Measurements from ENCODE around the gene SRD5A3. TPM values are rescaled to one million over a fixed set of nuclear protein-coding genes. Genes with fewer than 3 reads are reported as not detected.

Gene SRD5A3
- total RNA-seq, 3 donors from 2014 or later, result 13.9 to 20.3 (median 14.4) TPM

DNA sequence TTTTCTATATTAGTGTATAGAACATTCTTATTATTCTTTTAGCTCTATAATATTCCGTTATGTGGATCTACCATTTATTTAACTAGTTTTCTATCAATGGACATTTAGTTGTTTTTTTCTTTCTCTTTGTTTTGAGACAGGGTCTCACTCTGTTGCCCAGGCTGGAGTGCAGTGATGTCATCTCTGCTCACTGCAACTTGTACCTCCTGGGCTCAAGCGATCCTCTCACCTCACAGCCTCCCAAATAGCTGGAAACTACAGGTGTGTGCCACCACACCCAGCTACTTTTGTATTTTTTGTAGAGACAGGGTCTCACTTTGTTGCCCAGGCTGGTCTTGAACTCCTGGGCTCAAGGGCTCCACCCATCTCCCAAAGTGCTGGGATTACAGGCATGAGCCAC lies 60.5 kb downstream of the SRD5A3 start:
- no peak overlapping the region for H3K27ac ChIP-seq
- H3K4me3 ChIP-seq, result no peak overlapping the region
- DNase-seq (ENCODE audit: low spot score in 2 of 2), result no peak
- H3K27me3 ChIP-seq, result no peaks in the 10 kb centered on the region
- intact Hi-C loops (cut with DNase I; ENCODE audit: low total_unique reads), result no loop called here
- no peaks in the 10 kb centered on the region for H3K4me1 ChIP-seq
- no peaks in the 10 kb centered on the region for H3K36me3 ChIP-seq
- TF ChIP-seq, protein P1, sequence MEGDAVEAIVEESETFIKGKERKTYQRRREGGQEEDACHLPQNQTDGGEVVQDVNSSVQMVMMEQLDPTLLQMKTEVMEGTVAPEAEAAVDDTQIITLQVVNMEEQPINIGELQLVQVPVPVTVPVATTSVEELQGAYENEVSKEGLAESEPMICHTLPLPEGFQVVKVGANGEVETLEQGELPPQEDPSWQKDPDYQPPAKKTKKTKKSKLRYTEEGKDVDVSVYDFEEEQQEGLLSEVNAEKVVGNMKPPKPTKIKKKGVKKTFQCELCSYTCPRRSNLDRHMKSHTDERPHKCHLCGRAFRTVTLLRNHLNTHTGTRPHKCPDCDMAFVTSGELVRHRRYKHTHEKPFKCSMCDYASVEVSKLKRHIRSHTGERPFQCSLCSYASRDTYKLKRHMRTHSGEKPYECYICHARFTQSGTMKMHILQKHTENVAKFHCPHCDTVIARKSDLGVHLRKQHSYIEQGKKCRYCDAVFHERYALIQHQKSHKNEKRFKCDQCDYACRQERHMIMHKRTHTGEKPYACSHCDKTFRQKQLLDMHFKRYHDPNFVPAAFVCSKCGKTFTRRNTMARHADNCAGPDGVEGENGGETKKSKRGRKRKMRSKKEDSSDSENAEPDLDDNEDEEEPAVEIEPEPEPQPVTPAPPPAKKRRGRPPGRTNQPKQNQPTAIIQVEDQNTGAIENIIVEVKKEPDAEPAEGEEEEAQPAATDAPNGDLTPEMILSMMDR (IDR thresholded peaks at IDR 0.05), result no peak
- H3K9me3 ChIP-seq, result no peaks in the 10 kb centered on the region

DNA sequence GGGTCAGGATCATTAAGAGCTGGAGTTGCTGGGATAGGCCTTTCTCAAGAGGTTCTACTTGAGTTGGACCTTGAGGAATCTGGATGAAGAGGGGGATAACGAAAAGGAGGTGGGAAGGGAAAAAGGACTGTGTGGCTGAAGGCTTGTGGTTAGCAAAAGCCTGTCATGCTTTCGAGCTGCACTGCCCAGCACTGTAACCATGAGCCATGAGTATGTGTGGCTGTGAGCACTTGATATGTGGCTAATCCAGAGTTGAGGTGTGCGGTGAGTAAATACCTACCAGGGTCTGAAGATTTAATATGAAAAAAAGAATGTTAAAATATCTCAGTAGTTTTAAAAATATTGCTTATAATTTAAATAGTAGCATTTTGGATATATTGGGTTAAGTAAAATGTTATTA lies 61.1 kb downstream of the SRD5A3 start:
- TF ChIP-seq, protein P1 (IDR thresholded peaks at IDR 0.05), result no peak
- TF ChIP-seq POLR2AphosphoS5 (IDR thresholded peaks at IDR 0.05) (no peak), POLR2A (IDR thresholded peaks at IDR 0.05) (no peak)
- H3K27ac ChIP-seq, result no peak overlapping the region
- H3K4me1 ChIP-seq, result no peaks in the 10 kb centered on the region
- intact Hi-C loops (cut with DNase I; ENCODE audit: low total_unique reads), result no loop called here
- H3K9me3 ChIP-seq, result no peaks in the 10 kb centered on the region
- no peaks in the 10 kb centered on the region for H3K27me3 ChIP-seq
- DNase-seq (ENCODE audit: low spot score in 2 of 2), result no peak
- H3K36me3 ChIP-seq, result no peaks in the 10 kb centered on the region
- no peak overlapping the region for H3K4me3 ChIP-seq

DNA sequence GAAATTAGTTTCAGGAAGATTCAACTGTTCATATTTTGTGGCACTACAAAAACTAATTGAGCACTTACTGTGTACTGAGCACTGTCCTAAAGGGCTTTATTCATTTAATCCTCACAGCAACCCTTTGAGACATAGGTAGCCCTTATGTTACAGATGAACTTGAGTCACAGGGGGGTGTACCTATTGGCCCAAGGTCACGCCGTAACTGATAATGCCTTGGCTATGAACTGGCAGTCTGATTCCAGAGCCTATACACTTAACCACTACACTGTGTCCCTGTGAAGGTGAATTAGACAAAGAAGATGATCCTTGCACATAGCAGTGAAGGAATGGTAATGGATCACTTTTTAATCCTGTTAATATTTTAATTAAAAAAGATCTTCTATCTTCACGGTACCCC lies 61.7 kb downstream of the SRD5A3 start:
- Histone ChIP-seq H3K4me1 (no peaks in the 10 kb centered on the region), H3K27ac (no peak overlapping the region), H3K27me3 (no peaks in the 10 kb centered on the region), H3K4me3 (no peak overlapping the region), H3K36me3 (no peaks in the 10 kb centered on the region), H3K9me3 (no peaks in the 10 kb centered on the region)
- no peak for DNase-seq (ENCODE audit: low spot score in 2 of 2)
- intact Hi-C loops (cut with DNase I; ENCODE audit: low total_unique reads), result no loop called here
- TF ChIP-seq POLR2AphosphoS5 (IDR thresholded peaks at IDR 0.05) (no peak), POLR2A (IDR thresholded peaks at IDR 0.05) (no peak)
- TF ChIP-seq, protein P1 (IDR thresholded peaks at IDR 0.05), result no peak

DNA sequence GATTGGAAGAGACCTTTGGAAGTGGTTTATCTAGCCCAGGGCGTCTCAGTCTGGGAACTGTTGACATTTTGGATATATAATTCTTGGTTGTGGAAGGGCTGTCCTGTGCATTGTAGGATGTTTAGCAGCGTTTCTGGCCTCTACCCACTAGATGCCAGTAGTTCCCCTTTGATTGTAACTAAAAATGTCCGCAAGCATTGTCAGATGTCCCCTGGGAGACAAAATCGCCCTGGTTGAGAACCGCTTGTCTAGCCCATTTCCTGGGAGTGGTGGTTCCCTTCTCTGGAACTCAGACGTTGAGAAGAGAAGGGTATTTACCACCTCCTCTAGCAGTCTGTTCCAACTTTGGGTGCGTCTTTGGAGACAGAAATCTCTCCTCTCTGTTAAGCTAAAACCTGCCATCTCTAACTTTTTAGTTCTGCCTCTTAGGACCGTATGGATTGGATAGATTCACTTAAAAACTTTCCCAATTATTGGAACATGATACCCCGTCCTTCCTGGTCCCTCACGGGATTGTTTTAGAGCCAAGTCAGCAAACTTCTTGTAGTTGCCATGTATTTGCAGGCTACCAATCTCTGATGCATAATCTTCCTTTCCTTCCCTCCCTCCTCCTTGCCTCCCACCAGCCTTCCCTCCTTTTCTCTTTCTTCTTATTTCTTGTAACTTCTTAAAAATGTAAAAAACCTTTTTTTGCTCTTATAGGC lies 63.6 kb downstream of the SRD5A3 start:
- H3K27me3 ChIP-seq, result no peaks in the 10 kb centered on the region
- H3K4me1 ChIP-seq, result no peaks in the 10 kb centered on the region
- H3K4me3 ChIP-seq, result no peak overlapping the region
- TF ChIP-seq POLR2A (IDR thresholded peaks at IDR 0.05) (no peak), POLR2AphosphoS5 (IDR thresholded peaks at IDR 0.05) (no peak)
- TF ChIP-seq, protein P1 (IDR thresholded peaks at IDR 0.05), result no peak
- no peaks in the 10 kb centered on the region for H3K9me3 ChIP-seq
- H3K36me3 ChIP-seq, result no peaks in the 10 kb centered on the region
- intact Hi-C loops (cut with DNase I; ENCODE audit: low total_unique reads), result no loop called here
- no peak overlapping the region for H3K27ac ChIP-seq
- no peak for DNase-seq (ENCODE audit: low spot score in 2 of 2)

DNA sequence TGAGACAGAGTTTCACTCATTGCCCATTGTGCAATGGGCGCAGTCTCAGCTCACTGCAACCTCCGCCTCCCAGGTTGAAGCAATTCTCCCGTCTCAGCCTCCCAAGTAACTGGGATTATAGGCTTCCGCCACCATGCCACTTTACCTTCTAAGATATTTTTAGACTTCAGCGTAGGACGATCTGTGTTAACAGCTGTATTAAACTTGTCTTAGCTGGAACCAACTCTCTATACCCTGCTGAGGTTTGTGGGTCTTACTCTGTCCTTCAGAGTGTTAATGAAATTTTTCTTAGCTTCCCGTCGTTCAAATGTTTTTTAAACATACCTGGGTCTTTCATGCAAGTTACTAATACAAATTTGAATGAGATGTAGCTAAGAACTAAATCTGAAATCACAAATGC lies 64.4 kb downstream of the SRD5A3 start:
- Histone ChIP-seq H3K4me1 (no peaks in the 10 kb centered on the region), H3K4me3 (no peak overlapping the region), H3K27me3 (no peaks in the 10 kb centered on the region), H3K36me3 (no peaks in the 10 kb centered on the region), H3K9me3 (no peaks in the 10 kb centered on the region), H3K27ac (no peak overlapping the region)
- no peak for DNase-seq (ENCODE audit: low spot score in 2 of 2)
- TF ChIP-seq POLR2AphosphoS5 (IDR thresholded peaks at IDR 0.05) (no peak), POLR2A (IDR thresholded peaks at IDR 0.05) (no peak)
- TF ChIP-seq, protein P1 (IDR thresholded peaks at IDR 0.05), result no peak
- intact Hi-C loops (cut with DNase I; ENCODE audit: low total_unique reads), result no loop called here
